GM19328 (cell line): ENCODE data around the gene MYBPHL.
"Not testable (repeated sequence)": the region's sequence is repeated elsewhere in the genome, so short reads cannot be mapped to it uniquely, and the experiment has no call there.

Experiments used
- ATAC-seq: cut with Tn5 transposase; IDR thresholded peaks from one replicate; pipeline ENCODE4 v1.9.1; 2021; ENCODE audit warnings: mild to moderate bottlenecking, moderate library complexity; ENCODE audit not compliant: unreplicated experiment

Gene MYBPHL

DNA sequence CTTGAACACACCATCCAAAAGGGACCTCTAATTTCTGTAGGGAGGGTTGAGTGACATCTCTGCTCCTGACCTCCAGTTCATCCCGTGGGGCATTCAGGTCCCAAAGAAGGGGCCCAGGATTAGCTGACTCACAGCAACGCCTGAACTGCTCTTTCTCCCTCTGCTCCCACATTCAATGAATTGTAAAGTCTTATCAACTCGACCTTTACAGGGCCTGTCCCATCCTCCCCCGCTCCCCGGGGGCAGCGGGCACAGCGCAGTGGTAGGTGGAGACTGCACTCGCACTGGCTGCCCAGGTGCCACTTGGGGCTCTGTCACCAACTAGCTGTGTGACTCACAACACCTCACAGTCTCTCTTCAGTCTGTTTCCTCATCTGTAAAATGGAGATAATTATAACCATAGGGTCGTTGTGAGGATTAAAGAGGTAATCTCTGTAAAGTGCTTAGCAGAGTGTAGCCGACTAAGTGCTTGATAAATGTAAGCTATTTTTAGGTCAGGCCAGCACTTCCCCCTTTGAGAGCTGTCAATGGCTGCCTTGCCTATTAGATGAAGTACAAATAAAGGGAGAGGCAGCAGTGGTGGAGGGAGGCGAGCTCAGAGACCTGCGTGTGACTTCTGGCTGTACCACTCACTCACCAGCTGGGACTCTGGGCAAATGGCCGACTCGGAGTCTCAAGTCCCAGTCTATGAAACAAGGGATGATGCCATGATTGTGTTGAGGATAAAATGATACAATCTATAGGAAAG is 637 bp upstream of the MYBPHL start:
- ATAC-seq, result no peak

- not testable (repeated sequence) for ATAC-seq
Observed at GRCh38 chr1:109305991-109306390, 820 bp downstream of the MYBPHL start.

GRCh38 chr1:109304226-109304920 is 2.4 kb downstream of the MYBPHL start:
- ATAC-seq, result no peak

GRCh38 chr1:109301874-109302273 is 4.9 kb downstream of the MYBPHL start:
- ATAC-seq, result no peak

DNA sequence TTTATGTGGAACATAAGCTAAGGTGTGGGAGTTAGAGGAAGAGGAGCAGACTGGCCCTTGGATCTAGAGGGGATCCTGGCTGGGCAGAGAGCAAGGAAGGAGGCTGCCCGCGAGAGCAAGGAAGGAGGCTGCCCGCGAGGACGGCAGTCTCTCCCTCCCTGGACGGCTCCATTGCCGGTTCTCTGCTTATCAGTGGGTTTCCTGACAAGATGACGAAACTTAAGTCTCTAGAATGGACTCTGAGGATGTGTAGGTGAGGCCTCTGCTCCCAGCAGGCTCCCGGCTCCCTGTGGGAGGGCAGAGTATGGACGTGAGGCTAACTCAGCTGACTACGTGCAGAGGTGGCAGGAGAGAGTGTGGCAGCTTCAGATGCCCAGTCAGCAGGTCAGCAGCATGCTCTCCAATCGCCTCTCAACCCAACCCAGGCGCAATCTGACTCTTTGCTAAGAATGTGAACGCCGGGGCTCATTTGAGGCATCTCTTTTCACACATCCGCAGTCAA is 6.1 kb downstream of the MYBPHL start:
- no peak for ATAC-seq

- ATAC-seq, result no peak
Observed at GRCh38 chr1:109299558-109300343, 7.1 kb downstream of the MYBPHL start.

DNA sequence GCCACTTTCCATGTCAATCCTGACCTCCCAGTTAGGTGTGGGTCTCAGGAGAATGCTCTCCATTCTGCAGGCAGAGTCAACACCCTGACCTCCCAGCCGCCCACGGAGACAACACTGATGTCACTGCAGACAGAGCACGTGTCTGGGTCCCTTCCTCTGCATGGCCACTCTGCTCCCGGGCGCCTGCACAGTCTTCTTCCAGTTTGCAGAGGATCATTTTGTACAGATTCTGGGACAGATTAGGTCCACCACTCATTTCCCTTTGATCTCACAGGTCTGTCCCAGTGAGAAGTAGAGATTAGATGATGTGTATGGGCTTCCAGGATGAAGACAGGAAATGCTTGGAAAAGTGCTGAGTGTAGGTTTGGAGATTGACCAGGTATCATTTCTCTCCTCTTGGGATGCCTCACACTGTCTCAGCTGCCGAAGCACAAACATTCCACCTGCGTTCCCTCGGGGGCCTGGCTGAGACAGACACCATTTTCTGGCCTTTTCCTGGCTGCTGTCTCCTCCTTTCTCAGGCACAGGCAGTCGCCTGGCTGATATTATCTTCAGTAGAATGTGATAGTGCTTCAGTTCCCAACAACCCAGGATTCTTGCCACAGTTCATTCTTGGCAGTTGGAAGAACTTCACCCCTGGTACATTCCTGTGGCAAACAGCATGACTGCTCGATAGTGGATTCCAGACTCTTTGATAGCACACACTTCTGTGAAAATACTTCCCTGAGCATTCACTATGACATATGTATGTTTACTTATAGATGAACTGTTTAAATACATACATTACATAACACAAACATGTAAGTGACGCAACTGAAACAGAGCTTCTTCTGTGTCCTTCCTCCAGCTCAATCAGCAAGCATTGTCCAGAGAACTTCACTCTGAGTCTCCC is 7.9 kb downstream of the MYBPHL start:
- ATAC-seq, result no peak

GRCh38 chr1:109296782-109297181 is 10.0 kb downstream of the MYBPHL start:
- ATAC-seq, result no peak

- no peak for ATAC-seq
Observed at GRCh38 chr1:109295712-109296415, 10.9 kb downstream of the MYBPHL start.

DNA sequence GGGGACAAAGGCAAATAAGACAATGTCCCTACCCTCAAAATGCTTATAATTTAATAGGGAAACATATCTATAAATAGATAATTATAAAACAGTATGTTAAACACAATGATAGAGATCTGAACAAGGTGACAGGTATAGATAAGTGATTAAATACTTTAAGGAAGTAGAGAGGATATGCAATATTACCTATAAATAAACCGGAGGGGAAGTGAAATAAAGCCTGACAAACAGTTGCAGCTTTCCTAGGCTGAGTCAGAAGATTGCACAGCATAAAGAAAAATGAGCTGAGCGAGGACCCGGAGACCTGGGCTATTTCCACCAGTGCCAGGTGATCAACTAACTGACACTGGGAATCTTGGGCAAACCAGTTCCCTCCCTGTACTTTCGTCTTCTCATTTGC is 12.3 kb downstream of the MYBPHL start:
- ATAC-seq, result no peak

- ATAC-seq, result no peak
Observed at GRCh38 chr1:109293026-109293425, 13.8 kb downstream of the MYBPHL start.

DNA sequence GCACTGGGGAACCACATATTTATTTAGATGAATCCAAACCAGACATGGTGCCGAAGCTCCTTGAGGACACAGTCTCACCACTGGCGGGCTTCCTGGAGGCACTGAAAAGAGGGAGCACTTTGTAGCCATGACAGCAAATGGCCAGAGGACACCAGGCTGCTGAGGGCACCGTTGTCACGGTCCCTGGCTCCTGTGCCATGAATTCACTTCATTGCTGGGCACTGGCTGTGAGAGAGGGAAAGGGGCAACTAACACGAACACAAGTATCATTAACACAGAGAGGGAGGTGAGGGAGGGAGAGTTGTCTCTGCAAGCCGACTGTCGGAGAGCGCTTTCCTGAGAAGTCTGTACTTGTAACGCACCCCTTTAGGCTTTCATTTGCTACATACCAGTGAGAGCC is 14.4 kb downstream of the MYBPHL start:
- ATAC-seq, result no peak

GRCh38 chr1:109290998-109291397 is 15.8 kb downstream of the MYBPHL start:
- no peak for ATAC-seq

DNA sequence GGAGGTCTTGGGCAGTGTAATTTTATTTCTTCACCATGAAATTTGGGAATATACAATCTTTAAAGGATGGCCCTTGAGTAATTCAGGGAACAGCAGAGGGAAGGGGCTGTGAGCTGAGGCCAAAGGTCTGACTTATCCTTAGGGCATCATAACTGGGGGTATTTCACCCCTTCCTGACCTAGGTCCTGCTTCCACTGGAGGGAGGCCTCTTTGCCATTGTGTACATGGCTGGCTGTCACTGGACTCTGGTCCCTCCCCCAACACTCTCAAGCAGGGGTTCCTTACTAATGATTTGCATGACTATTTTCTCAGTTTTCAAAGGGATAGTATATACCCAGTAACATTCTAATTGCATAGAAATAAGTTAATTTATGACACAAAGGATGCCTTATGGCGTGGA is 16.7 kb downstream of the MYBPHL start:
- no peak for ATAC-seq

GRCh38 chr1:109286762-109287161 is 20.0 kb downstream of the MYBPHL start:
- not testable (repeated sequence) for ATAC-seq

DNA sequence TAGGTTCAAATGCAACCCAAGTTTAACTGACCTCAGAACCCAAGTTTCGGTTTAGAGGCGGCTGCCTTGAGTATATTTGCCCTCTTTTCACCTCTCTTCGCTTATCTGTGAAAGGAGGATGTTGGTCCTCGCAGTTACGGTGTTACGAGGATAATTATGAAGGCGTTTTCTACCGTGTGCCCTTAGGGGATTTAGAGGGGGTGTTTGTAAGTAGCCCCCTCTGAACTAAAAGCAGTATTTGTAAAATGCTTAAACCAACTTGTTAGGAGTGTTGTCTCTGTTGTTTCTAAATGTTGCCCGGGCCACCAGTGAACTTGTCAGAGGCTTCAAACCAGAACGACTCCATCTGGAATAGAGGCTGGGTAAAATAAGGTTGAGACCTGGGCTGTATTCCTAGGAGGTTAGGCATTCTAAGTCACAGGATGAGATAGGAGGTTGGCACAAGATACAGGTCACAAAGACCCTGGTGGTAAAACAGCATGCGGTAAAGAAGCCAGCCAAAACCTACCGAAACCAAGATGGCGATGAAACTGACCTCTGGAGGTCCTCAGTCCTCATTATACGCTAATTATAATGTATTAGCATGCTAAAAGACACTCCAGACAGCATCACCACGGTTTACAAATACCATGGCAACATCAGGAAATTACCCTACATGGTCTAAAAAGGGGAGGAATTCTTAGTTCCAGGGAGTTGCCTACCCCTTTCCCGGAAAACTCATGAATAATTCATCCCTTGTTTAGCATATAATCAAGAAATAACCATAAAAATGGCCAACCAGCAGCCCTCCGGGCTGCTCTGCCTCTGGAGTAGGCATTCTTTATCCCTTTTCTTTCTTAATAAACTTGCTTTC is 22.8 kb downstream of the MYBPHL start:
- no peak for ATAC-seq

DNA sequence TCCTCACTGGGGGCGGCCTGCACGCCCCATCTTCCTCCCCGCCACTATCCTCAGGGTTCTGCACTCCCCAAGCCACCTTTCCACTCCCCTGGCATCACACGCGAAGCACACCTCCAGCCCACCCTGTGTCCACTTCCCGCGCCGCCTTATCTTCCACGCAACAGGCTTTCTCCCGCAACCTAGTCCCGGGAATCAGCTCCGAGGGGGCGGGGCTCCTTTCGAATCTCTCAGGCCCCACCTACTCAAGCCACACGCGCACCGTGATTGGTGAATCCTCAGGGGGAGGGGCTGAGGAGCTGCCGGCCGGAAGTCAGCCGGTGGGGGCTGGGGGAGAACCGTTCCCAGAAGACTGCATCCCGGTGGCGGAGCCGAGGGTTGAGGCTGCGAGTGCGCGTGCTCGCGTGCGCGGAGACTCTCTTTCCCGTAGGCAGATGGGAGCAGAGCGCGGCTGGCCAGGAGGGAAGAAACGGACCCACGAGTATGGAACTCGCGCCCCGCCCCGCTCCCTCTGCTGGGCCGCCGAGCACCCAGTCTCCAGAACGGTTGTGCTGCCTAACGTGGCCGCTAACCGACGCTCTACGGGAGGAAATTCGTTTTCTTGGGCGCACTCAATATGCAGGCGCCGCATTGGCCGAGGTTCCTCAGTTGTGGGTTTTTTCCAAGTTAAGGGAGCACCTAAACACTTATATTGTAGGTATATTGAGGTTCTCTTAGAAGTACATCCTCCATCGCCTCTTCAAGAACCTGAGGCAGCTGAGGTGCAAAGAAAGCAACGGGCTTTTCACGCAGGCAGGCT is 23.7 kb downstream of the MYBPHL start, which contains the start of gene PSRC1:
TSS of gene PSRC1 (minus strand) at position 194 of the 796 bp plus-strand sequence.
- ATAC-seq, result peak; percentile 96

DNA sequence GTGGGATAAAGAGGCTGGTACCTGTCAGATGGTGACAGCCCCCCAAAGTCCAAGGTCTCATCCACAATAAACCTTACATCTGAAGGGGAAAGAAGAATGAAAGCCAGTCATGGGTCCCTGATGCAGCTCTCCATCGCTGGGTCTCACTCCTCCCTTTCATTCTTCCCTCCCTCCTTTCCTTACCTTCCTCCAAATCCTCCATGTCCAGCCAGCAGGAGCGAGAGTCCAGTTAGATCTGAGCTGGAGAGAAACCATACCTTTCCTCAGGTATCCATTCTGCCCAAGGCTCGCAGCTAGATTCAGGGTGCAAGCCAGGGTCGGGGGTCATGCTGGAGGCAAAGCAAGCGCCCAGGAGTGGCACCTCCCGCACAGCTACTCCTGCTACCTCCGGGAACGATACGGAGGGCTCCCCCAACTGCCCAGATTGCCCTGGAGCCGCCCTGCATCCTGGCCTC is 24.3 kb downstream of the MYBPHL start:
- no peak for ATAC-seq
